CD1c-positive myeloid dendritic cell (primary cell): Measurements from ENCODE around the gene GNG2.

Experiments used
- DNase-seq: peaks from one replicate; pipeline ENCODE4 v3.0.0-alpha.2; 2016; ENCODE audit errors: extremely low spot score

Gene GNG2

DNA sequence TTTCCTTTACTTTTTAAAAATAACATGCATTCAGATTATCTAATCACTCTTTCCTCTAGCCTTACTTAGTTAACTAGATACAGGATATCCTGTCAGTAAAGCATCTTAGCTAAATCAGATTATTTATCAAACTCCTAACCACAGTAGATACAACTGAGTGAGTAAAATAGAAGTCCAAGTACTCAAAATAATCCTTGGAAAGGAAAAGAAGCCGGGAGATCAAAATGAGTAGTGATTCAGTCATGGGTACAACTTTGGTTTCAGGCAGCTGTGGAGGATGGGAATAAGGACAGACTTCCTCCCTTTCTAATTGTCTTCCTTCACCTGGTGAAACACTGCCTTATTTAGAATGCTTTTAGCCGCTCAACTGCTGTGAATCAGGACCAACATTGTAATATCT, 29.4 kb downstream of the GNG2 start:
- DNase-seq: no peak

- no peak for DNase-seq
Measured at GRCh38 chr14:51894250-51894649, 33.8 kb downstream of the GNG2 start.

- no peak for DNase-seq
Measured at GRCh38 chr14:51895375-51895774, 35.0 kb downstream of the GNG2 start.

DNA sequence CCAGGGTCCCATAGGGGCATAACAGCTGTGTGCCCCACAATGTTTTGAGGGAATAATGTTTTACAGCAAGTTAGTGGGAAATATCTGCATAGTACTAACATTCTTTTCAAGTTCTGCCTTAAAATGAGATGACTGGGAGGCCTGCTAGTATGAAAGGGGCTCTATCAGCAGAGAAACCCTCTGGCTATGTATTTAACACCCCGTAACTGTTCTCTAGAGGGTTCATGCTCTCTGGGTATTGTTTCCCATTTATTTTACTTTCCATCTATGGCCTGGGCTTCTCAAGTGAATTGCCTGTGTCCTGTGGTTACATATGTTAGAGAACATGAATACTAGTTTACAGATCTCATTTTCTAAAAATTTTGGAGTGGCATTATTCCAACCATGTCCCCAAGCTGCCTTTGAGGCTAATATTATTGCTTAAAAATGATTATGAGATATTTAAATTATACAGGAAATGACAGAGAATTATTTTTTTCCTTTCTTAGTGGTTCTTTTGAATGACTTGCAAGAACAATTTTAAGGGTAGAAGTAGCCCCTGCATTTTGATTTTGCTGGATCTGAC, 37.5 kb downstream of the GNG2 start:
- DNase-seq: no peak

GRCh38 chr14:51901475-51902024, 41.1 kb downstream of the GNG2 start:
- no peak for DNase-seq

DNA sequence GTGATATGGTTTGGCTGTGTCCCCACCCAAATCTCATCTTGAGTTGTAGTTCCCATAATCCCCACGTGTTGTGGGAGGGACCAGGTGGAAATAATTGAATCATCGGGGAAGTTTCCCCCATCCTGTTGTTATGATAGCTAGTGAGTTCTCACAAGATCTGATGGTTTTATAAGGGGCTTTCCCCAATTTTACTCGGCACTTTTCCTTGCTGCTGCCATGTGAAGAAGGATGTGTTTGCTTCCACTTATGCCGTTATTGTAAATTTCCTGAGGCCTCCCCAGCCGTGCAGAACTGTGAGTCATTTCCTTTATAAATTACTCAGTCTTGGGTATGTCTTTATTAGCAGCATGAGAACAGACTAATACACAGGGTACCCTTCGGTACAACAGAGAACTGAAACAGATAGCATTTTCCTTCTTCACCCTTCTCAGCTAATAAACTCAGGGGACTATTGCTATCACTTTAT, 45.3 kb downstream of the GNG2 start:
- DNase-seq: peak; percentile 64

- DNase-seq: no peak
Measured at GRCh38 chr14:51908086-51908485, 47.7 kb downstream of the GNG2 start.

GRCh38 chr14:51912112-51912786, 51.8 kb downstream of the GNG2 start:
- no peak for DNase-seq

- DNase-seq: no peak
Measured at GRCh38 chr14:51914310-51914709, 53.9 kb downstream of the GNG2 start.

DNA sequence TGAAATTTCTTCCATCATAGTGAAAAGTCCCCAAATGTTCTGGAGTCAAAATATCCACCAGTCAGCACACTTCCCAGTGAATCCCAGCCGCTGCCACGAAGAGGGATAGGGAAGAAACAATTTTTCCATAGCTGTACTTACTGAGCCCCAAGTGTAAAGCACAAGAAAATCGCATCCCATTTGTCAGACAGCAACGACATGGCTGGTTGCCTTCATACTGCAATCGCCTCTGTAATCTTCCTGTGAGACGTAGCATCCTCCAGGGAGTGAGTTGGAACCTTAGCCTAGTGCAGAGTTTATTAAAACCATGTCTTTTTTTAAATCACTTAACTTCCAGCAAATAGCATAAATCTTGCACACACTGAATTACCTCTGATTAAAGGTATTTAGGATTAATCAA, 56.8 kb downstream of the GNG2 start:
- DNase-seq: no peak

DNA sequence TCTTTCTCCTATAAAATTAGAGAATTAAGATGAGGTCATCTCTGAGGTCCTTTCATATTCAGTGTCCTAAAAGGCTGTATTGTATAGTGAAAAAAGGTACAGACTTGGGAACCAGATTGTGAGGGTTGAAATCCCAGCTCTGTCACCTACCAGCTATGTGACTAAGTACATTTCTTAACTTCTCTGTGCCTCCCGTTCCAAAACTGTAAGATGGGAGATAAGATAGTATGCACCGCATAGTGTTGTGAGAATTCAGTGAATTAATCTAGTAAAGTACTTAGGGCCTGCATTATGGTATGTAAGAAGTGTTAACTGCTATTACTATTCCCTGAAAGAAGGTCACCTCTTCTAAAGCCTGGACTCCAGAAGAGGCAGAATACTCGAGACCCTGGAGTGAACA, 60.6 kb downstream of the GNG2 start:
- DNase-seq: no peak

GRCh38 chr14:51922624-51923023, 62.2 kb downstream of the GNG2 start:
- no peak for DNase-seq

GRCh38 chr14:51924600-51924999, 64.2 kb downstream of the GNG2 start:
- no peak for DNase-seq

- no peak for DNase-seq
Measured at GRCh38 chr14:51925980-51926379, 65.6 kb downstream of the GNG2 start.

- DNase-seq: no peak
Measured at GRCh38 chr14:51926449-51926848, 66.0 kb downstream of the GNG2 start.

GRCh38 chr14:51928568-51928967, 68.2 kb downstream of the GNG2 start:
- DNase-seq: no peak

DNA sequence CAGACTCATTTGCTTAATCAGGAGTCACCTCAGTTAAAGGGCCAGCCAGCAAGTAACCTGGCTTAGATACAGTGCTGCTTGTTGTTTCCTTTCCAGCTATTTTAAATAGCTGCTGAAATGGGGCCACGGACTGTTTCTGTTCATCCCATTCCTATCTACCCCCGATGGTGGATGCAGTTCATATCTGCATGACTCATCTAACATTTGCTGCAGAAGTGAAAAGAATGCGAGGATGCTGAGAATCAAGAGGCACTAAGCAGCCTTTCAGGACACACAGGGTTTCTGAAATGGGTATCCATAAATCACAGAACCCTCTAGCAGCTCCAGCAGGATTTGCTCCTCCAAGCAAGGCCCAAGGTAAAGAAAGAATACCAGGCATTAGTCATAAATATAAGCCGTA, 68.8 kb downstream of the GNG2 start:
- no peak for DNase-seq

DNA sequence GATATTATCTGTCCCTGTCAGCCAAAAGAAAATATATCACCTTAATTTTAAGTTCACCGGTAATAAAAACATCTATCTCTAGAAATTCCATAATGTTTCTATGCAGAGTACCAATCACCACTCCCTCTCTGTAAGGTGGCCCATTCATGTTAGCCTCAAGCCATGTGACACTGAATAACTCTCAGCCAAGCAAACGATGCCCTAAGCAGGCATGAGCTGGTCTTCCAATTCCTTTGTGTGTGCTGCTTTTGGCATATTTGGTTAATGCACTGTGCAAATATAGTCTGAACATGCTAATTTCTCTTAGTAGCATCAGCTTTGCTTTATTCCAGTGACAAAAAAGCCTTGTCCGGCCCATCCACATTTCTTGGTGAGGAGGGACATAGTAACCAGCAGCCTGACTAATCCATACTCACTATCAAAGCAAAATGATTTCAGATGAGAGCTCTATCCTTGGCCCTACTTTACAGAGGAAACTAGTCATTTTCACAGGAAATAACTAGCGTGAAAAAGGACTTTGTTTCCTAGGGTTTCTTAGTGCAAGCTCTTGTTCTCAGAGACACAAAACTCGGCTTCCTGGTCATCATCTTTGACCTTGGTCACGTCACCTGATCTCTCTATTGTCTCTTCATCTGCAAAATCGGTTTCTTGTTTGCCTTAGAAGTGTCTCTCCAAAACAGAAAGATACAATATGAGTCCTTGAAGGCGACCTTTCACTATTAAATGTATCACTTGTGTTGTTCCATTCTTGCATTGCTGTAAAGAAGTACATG, 69.7 kb downstream of the GNG2 start:
- no peak for DNase-seq

DNA sequence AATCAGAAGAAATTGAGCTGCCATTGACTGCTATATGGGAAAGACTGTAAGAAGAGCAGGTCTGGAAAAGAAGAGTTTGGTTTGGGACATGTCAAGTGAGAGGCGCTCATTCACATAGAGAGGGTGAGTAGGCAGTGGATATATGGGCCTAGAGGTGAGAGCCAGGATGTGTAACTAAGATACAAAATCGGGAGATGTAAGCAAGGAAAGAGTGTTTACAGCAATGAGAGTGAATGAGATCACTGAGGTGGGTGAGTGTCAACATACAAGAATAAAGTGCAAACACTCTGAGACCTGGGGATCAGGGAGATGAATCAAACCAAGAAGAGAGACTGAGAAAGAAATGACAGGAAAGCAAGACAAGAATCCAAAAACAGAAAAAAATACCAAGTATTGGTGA, 70.9 kb downstream of the GNG2 start:
- DNase-seq: no peak

- peak; percentile 5 for DNase-seq
Measured at GRCh38 chr14:51933191-51933590, 72.8 kb downstream of the GNG2 start.

- DNase-seq: no peak
Measured at GRCh38 chr14:51938137-51938536, 77.7 kb downstream of the GNG2 start.

GRCh38 chr14:51938821-51939220, 78.4 kb downstream of the GNG2 start:
- no peak for DNase-seq

- no peak for DNase-seq
Measured at GRCh38 chr14:51939226-51939625, 78.8 kb downstream of the GNG2 start.
